HG03175 (cell line): Measurements from ENCODE around the gene ETV3.

Source experiments
- ATAC-seq: cut with Tn5 transposase; IDR thresholded peaks from one replicate; pipeline ENCODE4 v1.9.1; 2021; ENCODE audit warnings: mild to moderate bottlenecking, moderate library complexity; ENCODE audit not compliant: unreplicated experiment

The ETV3 gene

DNA sequence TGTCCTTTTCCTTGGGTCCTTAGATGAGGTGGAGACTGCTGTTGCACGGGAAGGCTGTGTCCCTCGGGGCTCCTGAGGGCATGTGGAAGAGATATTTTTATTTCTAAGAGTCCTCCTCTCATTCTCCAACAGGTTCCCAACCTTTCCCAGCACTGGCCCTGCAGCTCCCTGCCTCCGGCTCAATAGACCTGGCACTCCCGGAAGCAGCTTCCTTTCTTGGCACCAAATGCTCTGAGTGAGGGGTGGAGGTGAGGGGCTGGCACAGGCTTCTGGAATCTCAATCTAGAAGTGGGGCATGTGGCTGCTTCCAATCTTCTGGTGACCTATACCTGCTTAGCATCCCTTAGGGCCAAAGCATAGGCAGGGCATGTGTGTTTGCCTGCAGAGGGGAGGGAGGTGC, 43.1 kb downstream of the ETV3 start:
- no peak for ATAC-seq

DNA sequence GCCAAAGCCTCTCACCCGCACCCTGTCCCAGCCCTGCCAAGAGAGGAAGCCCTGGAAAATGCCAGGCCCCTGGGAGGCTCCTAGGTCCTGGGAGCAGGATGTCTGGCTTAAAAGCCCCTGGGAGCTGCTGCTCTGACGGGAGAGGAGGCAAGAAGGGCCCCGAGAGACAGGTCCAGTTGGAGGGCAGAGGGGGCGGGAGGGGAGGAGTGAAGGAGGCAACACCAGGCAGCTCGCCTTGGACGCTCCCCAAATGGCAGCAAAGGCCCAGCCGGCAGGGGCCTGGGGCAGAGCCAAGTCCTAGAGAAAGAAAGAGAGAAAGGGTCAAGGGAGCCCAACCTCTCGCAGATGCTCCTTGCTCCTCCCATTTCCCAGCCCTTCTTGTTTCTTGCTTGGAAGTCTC, 45.4 kb downstream of the ETV3 start:
- no peak for ATAC-seq

DNA sequence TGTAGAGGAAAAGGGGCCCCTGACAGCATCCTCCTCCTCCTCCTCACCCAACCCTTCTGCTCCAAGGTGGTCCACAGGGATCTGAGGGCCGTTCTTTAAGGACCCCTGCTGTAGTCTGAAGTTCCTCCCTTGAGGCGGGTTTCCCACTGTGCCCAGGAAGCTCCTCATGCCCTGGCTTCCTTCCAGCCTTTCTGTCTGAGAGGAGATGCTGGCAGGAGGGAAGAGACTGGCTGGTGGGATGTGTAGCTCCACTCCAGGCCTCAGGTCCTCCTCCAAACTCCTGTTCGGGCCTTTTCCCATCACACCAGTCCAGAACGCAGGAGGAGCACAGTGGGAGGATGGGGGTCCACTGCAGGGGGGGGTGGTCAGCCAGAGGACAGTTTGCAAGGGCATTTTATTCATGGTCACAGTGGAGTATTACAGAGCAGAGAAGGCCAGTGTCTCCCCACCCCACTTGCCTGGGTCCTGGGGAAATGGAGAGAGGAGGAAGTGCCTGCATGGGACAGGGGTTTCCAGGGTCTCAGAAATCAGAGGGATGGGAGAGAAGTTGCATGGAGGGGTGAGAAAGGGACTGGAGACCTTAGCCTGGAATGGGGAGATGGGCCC, 46.4 kb downstream of the ETV3 start:
- no peak for ATAC-seq

DNA sequence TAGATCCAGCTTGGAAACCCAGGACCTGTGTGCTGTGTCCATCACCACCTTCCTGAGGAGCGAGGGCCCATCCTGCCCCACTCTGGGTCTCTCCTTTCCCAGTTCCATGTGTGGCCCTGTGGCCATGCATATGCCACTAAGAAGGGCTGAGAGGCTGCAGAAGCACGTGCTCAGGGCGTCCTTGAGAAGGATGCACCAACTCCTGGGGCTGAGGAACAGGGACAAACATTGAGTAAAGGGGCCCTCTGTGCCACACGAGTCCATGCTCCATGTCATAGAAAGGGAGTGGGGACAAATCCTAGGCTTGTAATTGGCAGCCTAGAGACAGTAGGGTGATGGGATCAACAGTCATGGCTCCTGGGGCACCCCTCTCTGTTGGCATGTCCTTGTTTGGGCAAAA, 47.0 kb downstream of the ETV3 start:
- no peak for ATAC-seq

DNA sequence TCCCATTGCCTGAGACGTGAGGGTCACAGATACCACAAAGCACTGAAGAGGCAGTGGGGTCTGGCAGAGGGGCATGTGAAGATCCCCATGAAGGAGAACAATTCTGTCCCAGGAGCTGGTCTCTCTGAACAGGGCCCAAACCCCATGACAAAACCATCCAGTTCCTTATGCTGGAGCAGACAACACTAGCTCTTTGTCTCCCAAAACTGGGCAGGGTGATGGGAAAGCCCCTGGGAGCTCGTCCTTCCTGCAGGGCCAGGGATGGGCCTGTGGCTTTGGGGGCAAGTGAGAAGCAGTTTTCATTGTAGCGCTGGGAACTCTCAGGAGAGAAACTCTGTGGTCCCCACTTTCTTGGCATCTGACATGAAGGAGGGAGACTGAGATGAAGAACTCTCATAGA, 47.4 kb downstream of the ETV3 start:
- no peak for ATAC-seq

DNA sequence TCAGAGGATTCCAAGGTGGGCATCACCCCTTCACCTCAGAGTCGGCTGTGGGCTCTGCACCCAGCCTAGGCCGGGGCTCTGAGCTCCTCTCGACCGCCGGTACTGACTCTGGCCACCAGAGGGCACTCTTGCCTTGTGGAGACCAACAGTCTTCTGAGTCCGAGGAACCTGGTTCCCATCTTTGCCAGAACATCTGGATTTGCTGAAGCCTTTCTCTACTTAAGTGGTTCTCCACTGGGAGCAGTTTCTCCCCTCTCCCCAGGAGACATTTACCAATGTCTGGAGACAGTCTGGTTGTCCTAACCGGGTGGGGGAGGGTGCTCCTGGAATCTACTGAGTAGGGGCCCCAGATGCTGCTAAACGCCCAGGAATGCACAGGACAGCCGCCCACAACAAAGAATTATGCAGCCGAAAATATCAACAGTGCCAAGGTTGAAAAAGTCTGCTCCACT, 48.0 kb downstream of the ETV3 start:
- ATAC-seq, result no peak

DNA sequence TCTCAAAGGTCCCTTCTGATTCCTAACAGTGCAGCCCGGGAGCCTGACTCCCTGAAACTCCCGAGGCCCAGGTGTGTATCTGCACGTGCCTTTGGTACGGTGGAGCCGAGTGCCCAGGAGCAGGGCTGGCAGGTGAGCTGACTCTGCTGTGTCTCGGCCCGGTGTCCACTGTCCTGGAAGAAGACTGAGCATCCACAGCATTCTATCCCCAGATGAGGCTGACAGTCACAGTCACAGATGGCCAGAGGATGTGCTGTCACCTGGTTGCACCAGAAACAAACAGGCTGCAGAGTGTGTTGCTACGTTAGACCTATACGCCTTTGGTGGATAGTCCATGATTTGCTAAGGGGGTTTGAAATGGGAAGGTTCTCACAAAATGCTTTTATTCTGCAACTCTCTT, 48.4 kb downstream of the ETV3 start:
- ATAC-seq, result no peak

DNA sequence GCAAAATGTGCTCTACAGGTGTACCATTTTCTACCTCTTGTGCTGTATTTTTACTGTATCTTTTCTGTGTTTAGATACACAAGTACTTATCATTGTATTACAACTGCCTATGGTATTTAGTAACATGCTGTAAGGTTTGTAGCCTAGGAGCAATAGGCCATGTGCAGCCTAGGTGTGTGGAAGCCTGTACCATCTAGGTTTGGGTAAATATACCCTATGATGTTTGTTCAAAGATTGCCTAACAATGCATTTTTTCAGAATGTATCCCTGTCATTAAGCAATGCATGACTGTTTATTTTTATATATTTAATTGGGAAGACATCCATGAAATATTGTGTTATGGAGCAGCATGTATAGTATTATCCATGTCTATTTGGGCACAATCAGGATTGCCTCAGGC, 49.6 kb downstream of the ETV3 start:
- no peak for ATAC-seq

DNA sequence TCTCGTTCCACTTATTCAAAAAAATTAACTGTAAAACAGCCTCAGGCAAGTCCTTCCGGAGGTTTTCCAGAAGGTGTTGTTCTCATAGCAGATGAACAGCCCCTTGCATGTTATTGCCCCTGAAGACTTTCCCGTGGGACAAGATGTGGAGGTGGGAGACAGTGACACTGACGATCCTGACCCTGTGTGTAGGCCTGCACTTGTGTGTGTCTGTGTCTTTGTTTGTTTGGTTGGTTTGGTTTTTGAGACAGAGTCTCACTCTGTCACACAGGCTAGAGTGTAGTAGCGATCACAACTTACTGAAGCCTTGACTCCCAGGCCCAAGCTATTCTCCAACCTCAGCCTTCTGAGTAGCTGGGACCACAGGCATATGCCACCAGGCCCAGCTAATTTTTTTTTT, 51.2 kb downstream of the ETV3 start:
- no peak for ATAC-seq

DNA sequence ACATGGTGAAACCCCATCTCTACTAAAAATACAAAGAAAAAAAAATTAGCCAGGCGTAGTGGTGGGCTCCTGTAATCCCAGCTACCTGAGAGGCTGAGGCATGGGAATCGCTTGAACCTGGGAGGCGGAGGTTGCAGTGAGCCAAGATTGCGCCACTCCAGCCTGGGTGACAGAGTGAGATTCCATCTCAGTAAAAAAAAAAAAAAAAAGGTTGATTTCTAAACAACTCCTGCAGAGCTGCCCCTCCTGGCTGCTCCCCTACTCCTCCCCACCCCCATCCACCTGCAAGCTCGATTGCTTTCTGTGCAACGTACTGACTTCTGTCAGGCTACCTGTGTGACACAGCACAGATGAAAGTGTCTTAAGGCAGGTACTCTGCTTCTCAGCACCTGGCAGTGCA, 51.9 kb downstream of the ETV3 start:
- ATAC-seq, result no peak

DNA sequence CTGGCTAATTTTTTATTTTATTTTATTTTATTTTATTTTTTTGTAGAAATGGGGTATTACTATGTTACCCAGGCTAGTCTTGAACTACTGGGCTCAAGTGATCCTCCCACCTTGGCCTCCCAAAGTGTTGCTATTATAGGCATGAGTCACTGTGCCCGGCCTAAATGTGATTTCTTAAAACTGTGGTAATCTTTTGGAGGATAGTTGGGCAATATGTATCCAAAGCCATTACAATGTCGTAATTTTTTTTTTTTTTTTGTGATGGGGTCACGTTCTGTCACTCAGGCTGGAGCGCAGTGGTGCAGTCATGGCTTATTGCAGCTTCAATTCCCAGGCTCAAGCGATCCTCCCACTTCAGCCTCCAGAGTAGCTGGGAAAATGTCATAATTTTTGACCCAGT, 52.8 kb downstream of the ETV3 start:
- no peak for ATAC-seq

DNA sequence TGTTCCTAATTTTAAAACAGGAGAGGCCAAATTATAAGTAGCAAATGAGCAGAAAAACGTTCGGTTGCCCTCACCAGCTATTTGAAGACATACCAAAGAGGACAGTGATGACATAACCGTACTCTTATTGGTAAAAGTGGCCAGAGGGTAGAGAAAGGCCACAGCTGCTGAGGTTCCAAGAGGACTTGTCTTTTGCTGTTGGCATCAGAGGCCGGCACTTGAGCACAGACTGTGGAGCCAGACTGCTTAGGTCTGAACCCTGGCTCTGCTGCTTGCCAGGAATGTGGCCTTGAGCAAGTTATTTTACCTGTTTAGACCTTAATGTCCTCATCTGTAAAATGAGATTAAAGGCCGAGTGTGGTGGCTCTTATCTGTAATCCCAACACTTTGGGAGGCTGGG, 53.5 kb downstream of the ETV3 start:
- no peak for ATAC-seq

DNA sequence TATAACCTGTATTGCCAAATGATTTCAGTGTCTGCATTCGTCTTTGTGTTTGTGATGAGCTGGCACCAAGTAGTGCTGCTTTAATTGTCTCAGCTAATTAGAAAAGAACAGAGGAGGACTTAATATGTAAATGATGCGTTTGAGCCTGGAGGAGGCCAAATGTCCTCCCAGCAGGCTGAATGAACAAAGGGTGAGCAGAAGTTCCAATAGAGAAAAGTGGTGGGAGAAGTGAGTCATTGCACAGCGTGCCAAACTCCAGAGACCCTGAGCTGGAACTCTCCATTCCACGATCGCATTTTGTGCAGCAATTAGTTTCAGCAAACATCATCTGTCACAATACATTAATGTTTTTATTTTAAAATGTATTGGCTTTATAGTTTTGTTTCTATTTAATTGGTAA, 56.5 kb downstream of the ETV3 start:
- no peak for ATAC-seq

DNA sequence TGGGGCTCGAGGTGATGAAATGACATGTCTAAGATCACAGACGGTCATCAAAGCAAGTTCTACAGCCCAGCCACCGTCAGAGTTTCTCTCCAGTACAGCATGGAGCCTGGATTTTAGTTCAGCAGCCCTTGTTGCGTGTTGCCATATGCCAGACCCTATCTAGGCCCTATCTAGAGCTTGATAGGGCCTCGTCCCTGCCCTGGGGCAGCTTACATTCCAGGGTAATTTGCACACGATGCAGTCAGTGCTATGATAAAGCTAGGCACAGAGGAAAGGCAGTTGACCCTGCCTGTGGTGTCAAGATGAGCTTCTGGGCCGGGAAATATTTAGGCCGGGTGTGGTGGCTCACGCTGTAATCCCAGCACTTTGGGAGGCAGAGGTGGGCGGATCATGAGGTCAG, 57.5 kb downstream of the ETV3 start:
- ATAC-seq, result no peak

DNA sequence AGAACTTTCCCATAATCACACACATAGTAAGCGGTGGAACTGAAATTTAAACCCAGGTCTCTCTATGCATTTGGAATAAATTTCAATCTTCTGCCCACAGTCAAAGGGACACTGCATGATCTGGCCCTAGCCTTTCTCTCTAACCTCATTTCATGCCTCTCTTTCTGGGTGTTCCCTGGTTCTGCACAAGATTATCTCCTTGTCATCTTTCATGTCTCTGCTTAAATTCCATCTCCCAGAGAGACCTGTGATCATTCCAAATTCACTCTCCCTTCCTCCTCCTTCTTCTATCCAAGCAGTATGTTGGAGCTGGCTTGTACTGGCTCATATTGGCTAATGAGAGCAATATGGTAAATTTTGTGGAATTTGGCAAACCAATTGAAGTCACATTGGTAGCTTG, 60.8 kb downstream of the ETV3 start:
- ATAC-seq, result no peak

DNA sequence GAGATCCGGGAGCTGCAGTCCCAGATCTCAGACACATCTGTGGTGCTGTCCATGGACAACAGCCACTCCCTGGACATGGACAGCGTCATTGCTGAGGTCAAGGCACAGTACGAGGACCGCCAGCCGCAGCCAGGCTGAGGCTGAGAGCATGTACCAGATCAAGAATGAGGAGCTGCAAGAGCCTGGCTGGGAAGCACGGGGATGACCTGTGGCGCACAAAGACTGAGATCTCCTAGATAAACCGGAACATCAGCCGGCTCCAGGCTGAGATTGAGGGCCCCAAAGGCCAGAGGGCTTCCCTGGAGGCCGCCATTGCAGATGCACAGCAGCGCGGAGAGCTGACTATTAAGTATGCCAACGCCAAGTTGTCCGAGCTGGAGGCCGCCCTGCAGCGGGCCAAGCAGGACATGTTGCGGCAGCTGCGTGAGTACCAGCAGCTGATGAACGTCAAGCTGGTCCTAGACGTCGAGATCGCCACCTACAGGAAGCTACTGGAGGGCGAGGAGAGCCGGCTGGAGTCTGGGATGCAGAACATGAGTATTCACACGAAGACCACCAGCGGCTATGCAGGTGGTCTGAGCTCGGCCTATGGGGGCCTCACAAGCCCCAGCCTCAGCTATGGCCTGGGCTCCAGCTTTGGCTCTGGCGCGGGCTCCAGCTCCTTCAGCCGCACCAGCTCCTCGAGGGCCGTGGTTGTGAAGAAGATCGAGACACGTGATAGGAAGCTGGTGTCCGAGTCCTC, 64.1 kb downstream of the ETV3 start:
- ATAC-seq, result no peak
